H1 (cell line): Measurements from ENCODE around the gene SLC18A3. TPM values are rescaled to one million over a fixed set of nuclear protein-coding genes. Genes with fewer than 3 reads are reported as not detected.

ENCODE experiments used
- CTCF ChIA-PET: fragments of 300-600 bp; sonication (Branson Sonifier 250); formaldehyde crosslinking; loops from one replicate; lab custom pipeline; 2021; ENCODE audit not compliant: partially characterized antibody; lab: Charles Lee
- POLR2A ChIA-PET: fragments of 300-600 bp; sonication (Branson Sonifier 250); formaldehyde crosslinking; loops from one replicate; lab custom pipeline; 2021; ENCODE audit warnings: inconsistent platforms; ENCODE audit not compliant: partially characterized antibody; lab: Charles Lee
- DNase-seq, 2 experiments: peaks; one replicate each; pipeline versions ENCODE4 v3.0.0 to v3.0.0-alpha.2; 2010 to 2022; ENCODE audit warnings: low spot score in 2 of 2, low read depth in 1 of 2, mixed read lengths in 1 of 2
- FAIRE-seq: peaks from 2 replicates; lab custom pipeline; 2011; peaks lifted over from hg19 to GRCh38; lab: Jason Lieb, UNC
- H2AFZ ChIP-seq: 2 replicates; pipeline ENCODE4 v1.8.1; 2012; ENCODE audit warnings: low read length, inconsistent platforms
- H2AK5ac ChIP-seq: 2 replicates; pipeline ENCODE4 v1.6.1; 2013; ENCODE audit warnings: low read depth, low read length
- H2BK120ac ChIP-seq: replicated peaks from 2 replicates; pipeline ENCODE3; 2013; ENCODE audit warnings: low read depth, low read length, inconsistent platforms
- H2BK12ac ChIP-seq: 2 replicates; pipeline ENCODE4 v1.6.1; 2013; ENCODE audit warnings: low read depth, low read length
- H2BK15ac ChIP-seq: 2 replicates; pipeline ENCODE4 v1.6.1; 2013; ENCODE audit warnings: low read length
- H2BK20ac ChIP-seq: 2 replicates; pipeline ENCODE4 v1.6.1; 2013; ENCODE audit warnings: low read length
- H2BK5ac ChIP-seq: 2 replicates; pipeline ENCODE4 v1.6.1; 2013; ENCODE audit warnings: low read depth, low read length
- H3K14ac ChIP-seq: 2 replicates; pipeline ENCODE4 v1.6.1; 2013; ENCODE audit warnings: inconsistent platforms; ENCODE audit not compliant: insufficient read length
- H3K18ac ChIP-seq: 2 replicates; pipeline ENCODE4 v1.6.1; 2013; ENCODE audit warnings: low read length; ENCODE audit errors: extremely low read depth
- H3K23ac ChIP-seq: 2 replicates; pipeline ENCODE4 v1.6.1; 2013; ENCODE audit warnings: inconsistent platforms; ENCODE audit not compliant: insufficient read length
- H3K23me2 ChIP-seq: 2 replicates; pipeline ENCODE4 v1.6.1; 2013; ENCODE audit warnings: low read depth, low read length
- H3K27ac ChIP-seq: 2 replicates; pipeline ENCODE4 v1.6.1; 2011; ENCODE audit warnings: low read depth, low read length, inconsistent platforms
- H3K27me3 ChIP-seq, 4 experiments: replicated peaks in 1 of 4; 1 replicate in 1 of 4; 2 replicates in 3 of 4; pipeline versions ENCODE4 v1.6.1 to v1.8.1; 2011 to 2013; ENCODE audit warnings: low read length in 3 of 4, mild to moderate bottlenecking in 3 of 4, inconsistent platforms in 2 of 4, mixed read lengths in 2 of 4, moderate library complexity in 1 of 4; ENCODE audit not compliant: control insufficient read depth in 3 of 4, insufficient read depth in 3 of 4; ENCODE audit errors: extremely low read depth in 1 of 4
- H3K36me3 ChIP-seq, 4 experiments: 2 replicates each; pipeline versions ENCODE4 v1.6.1 to v1.8.1; 2011 to 2013; ENCODE audit warnings: mild to moderate bottlenecking in 4 of 4, low read length in 3 of 4, moderate library complexity in 2 of 4, control low read depth in 1 of 4, inconsistent platforms in 1 of 4; ENCODE audit not compliant: insufficient read depth in 4 of 4, control insufficient read depth in 2 of 4
- H3K4ac ChIP-seq: replicated peaks from 2 replicates; pipeline ENCODE3; 2013; ENCODE audit warnings: low read length, low read depth, mixed read lengths, inconsistent platforms; ENCODE audit not compliant: insufficient read length
- H3K4me1 ChIP-seq, 4 experiments: replicated peaks in 1 of 4; 1 replicate in 1 of 4; 2 replicates in 3 of 4; pipeline versions ENCODE4 v1.6.1 to v1.8.1; 2011 to 2013; ENCODE audit warnings: low read length in 3 of 4, inconsistent platforms in 2 of 4, mixed read lengths in 1 of 4; ENCODE audit not compliant: insufficient read depth in 4 of 4, control insufficient read depth in 3 of 4
- H3K4me2 ChIP-seq, 2 experiments: 2 replicates each; pipeline versions ENCODE4 v1.6.1 to v1.8.1; 2011 to 2013; ENCODE audit warnings: low read depth in 2 of 2, low read length in 2 of 2, control low read depth in 1 of 2, inconsistent platforms in 1 of 2, mild to moderate bottlenecking in 1 of 2; ENCODE audit not compliant: insufficient read depth in 1 of 2
- H3K4me3 ChIP-seq, 4 experiments: fragments of 200-600, 300-600 bp in 1 of 4; sonication (generic), shearing (Covaris generic), sonication (Bioruptor Twin) in 1 of 4; 2 replicates each; pipeline versions ENCODE4 v1.5.1 to v1.8.1; 2011 to 2016; ENCODE audit warnings: low read length in 4 of 4, low read depth in 3 of 4, control low read depth in 2 of 4, inconsistent platforms in 2 of 4, mild to moderate bottlenecking in 2 of 4, mixed read lengths in 1 of 4, moderate library complexity in 1 of 4; ENCODE audit not compliant: insufficient read depth in 2 of 4; ENCODE audit errors: extremely low read depth in 1 of 4
- H3K56ac ChIP-seq: replicated peaks from 2 replicates; pipeline ENCODE3; 2013; ENCODE audit warnings: low read depth, mild to moderate bottlenecking, mixed read lengths, low read length, inconsistent platforms; ENCODE audit not compliant: insufficient read length
- H3K79me1 ChIP-seq: 2 replicates; pipeline ENCODE4 v1.6.1; 2013; ENCODE audit warnings: low read depth, low read length, control low read depth
- H3K79me2 ChIP-seq, 2 experiments: 2 replicates each; pipeline versions ENCODE4 v1.6.1 to v1.8.1; 2012 to 2013; ENCODE audit warnings: low read length in 2 of 2, mild to moderate bottlenecking in 2 of 2, inconsistent platforms in 1 of 2; ENCODE audit not compliant: insufficient read depth in 2 of 2, control insufficient read depth in 1 of 2
- H3K9ac ChIP-seq, 4 experiments: replicated peaks in 1 of 4; 1 replicate in 1 of 4; 2 replicates in 3 of 4; pipeline versions ENCODE4 v1.6.1 to v1.8.1; 2011 to 2013; ENCODE audit warnings: low read depth in 3 of 4, low read length in 3 of 4, control low read depth in 2 of 4, mild to moderate bottlenecking in 2 of 4, moderate library complexity in 2 of 4, inconsistent platforms in 1 of 4; ENCODE audit errors: extremely low read depth in 1 of 4
- H3K9me3 ChIP-seq, 2 experiments: 2 replicates each; pipeline versions ENCODE4 v1.6.1 to v1.8.1; 2012 to 2013; ENCODE audit warnings: mild to moderate bottlenecking in 2 of 2, moderate library complexity in 2 of 2, control low read depth in 1 of 2, inconsistent platforms in 1 of 2, low read depth in 1 of 2, low read length in 1 of 2, mixed read lengths in 1 of 2; ENCODE audit not compliant: insufficient read depth in 2 of 2
- H4K20me1 ChIP-seq, 2 experiments: replicated peaks in 1 of 2; 2 replicates each; pipeline versions ENCODE3 to v1.8.1; 2011 to 2013; ENCODE audit warnings: inconsistent platforms in 2 of 2, low read length in 2 of 2, mild to moderate bottlenecking in 1 of 2; ENCODE audit not compliant: insufficient read depth in 2 of 2, control insufficient read depth in 1 of 2
- H4K5ac ChIP-seq: 2 replicates; pipeline ENCODE4 v1.6.1; 2013; ENCODE audit warnings: low read length, low read depth, mixed read lengths, inconsistent platforms; ENCODE audit not compliant: insufficient read length
- H4K8ac ChIP-seq: 2 replicates; pipeline ENCODE4 v1.8.0; 2013; ENCODE audit warnings: mild to moderate bottlenecking, moderate library complexity, low read length, inconsistent platforms; ENCODE audit not compliant: insufficient read depth; ENCODE audit errors: extremely low read depth
- H4K91ac ChIP-seq: replicated peaks from 2 replicates; pipeline ENCODE3; 2013; ENCODE audit warnings: low read length, mixed read lengths, inconsistent platforms; ENCODE audit not compliant: insufficient read length
- BCL11A ChIP-seq, 2 experiments: IDR thresholded peaks; one replicate each; pipeline ENCODE4 v1.6.1; 2011; ENCODE audit warnings: low read depth in 2 of 2, low read length in 2 of 2, mild to moderate bottlenecking in 2 of 2
- EP300 ChIP-seq, 2 experiments: IDR thresholded peaks; 1 replicate in 1 of 2; 2 replicates in 1 of 2; pipeline ENCODE4 v1.6.1; 2011 to 2012; ENCODE audit warnings: low read depth in 2 of 2, low read length in 2 of 2, mild to moderate bottlenecking in 2 of 2, borderline replicate concordance in 1 of 2, inconsistent platforms in 1 of 2, moderate library complexity in 1 of 2
- HDAC2 ChIP-seq, 2 experiments: fragments of 300-600 bp in 1 of 2; sonication (generic) in 1 of 2; IDR thresholded peaks; 2 replicates each; pipeline ENCODE4 v1.6.1; 2011 to 2012; ENCODE audit warnings: low read depth in 2 of 2, low read length in 2 of 2, mild to moderate bottlenecking in 2 of 2, moderate library complexity in 2 of 2, borderline replicate concordance in 1 of 2, inconsistent platforms in 1 of 2
- HDAC6 ChIP-seq: IDR thresholded peaks from one replicate; pipeline ENCODE4 v1.7.1; 2012; ENCODE audit warnings: low read depth, mild to moderate bottlenecking, inconsistent platforms, low read length, moderate library complexity
- KDM5A ChIP-seq: fragments of 200-600 bp; IDR thresholded peaks from 2 replicates; pipeline ENCODE4 v1.7.1; 2012; ENCODE audit warnings: mild to moderate bottlenecking, low read length, inconsistent platforms, mixed read lengths
- NANOG ChIP-seq: IDR thresholded peaks from 2 replicates; pipeline ENCODE4 v1.6.1; 2011; ENCODE audit warnings: low read length, low read depth, mild to moderate bottlenecking, inconsistent platforms; ENCODE audit not compliant: insufficient read depth, poor library complexity, severe bottlenecking
- POLR2A ChIP-seq, 2 experiments: IDR thresholded peaks; 1 replicate in 1 of 2; 2 replicates in 1 of 2; pipeline ENCODE4 v1.6.1; 2011; ENCODE audit warnings: low read depth in 2 of 2, low read length in 2 of 2, mild to moderate bottlenecking in 2 of 2; ENCODE audit errors: control extremely low read depth in 1 of 2
- POLR2AphosphoS5 ChIP-seq: IDR thresholded peaks from 2 replicates; pipeline ENCODE4 v1.6.1; 2011; ENCODE audit warnings: low read depth, low read length
- POU5F1 ChIP-seq: IDR thresholded peaks from 2 replicates; pipeline ENCODE4 v1.6.1; 2011; ENCODE audit warnings: low read depth, mild to moderate bottlenecking, low read length, moderate library complexity
- RNF2 ChIP-seq: fragments of 200-900, 300-1000 bp; sonication (generic); IDR thresholded peaks from 2 replicates; pipeline ENCODE4 v1.7.1; 2016; ENCODE audit warnings: borderline replicate concordance, low read depth, mild to moderate bottlenecking, antibody characterized with exemption, low read length; ENCODE audit not compliant: poor library complexity, severe bottlenecking; ENCODE audit errors: missing control alignments
- RXRA ChIP-seq: IDR thresholded peaks from 2 replicates; pipeline ENCODE4 v1.6.1; 2011; ENCODE audit warnings: low read depth, mild to moderate bottlenecking, low read length, moderate library complexity; ENCODE audit not compliant: insufficient read depth
- SIX5 ChIP-seq: IDR thresholded peaks from 2 replicates; pipeline ENCODE4 v1.6.1; 2011; ENCODE audit warnings: mild to moderate bottlenecking, low read depth, low read length
- SP2 ChIP-seq: IDR thresholded peaks from 2 replicates; pipeline ENCODE4 v1.6.1; 2012; ENCODE audit warnings: mild to moderate bottlenecking, low read length, inconsistent platforms
- WGBS, 2 experiments: shearing (Covaris generic) in 1 of 2; methylation state at CpG; one replicate each; pipeline versions ENCODE4 v1.1.6 to v1.1.7; 2013 to 2015; ENCODE audit warnings: low lambda C conversion rate in 2 of 2, mixed read lengths in 2 of 2, inconsistent platforms in 1 of 2, low coverage in 1 of 2, missing lambda C conversion rate in 1 of 2; ENCODE audit not compliant: insufficient replicate concordance in 2 of 2, insufficient coverage in 1 of 2, insufficient read length in 1 of 2; ENCODE audit errors: extremely low coverage in 1 of 2, missing lambda C conversion rate in 1 of 2; 5-methylcytosine and 5-hydroxymethylcytosine counted together
- polyA plus RNA-seq, 7 experiments: library from polyadenylated mRNA; depleted of rRNA in 3 of 7; stranded (reverse) in 5 of 7; unstranded in 2 of 7; fragments of >200 nt in 5 of 7; fragments of 200-250 nt in 2 of 7; gene quantifications; 1 replicate in 5 of 7; 2 replicates in 1 of 7; 4 replicates in 1 of 7; pipeline versions ENCODE4 v1.2.1 to v1.2.3, GENCODE V29; 2011 to 2013; ENCODE audit warnings: missing spikeins in 2 of 7, mixed read lengths in 2 of 7
- total RNA-seq: library from RNA; stranded (reverse); fragmentation: NEBNext Ultra II Directional; extraction: Animal tissue kit (Norgen Biotek cat#: 25700); gene quantifications from 2 replicates; pipeline ENCODE4 v1.2.1, GENCODE V29; 2021

The SLC18A3 gene
- total and polyA plus RNA-seq, 2 of the 8 experiments (the other 6 are each of a cell fraction or from before 2014, with no cell fraction given): 0.17 TPM; not detected in 1

- Histone ChIP-seq H4K20me1 (no peaks in the 10 kb centered on the region), H3K56ac (no peak overlapping the region), H3K36me3 (no peaks in the 10 kb centered on the region), H3K23me2 (no peaks in the 10 kb centered on the region), H3K4me1 (peaks cover 0 to 4% (median 1%) of the 10 kb centered on the region in 4 experiments; a peak in 1 of 7 replicates), H3K9me3 (no peaks in the 10 kb centered on the region), H3K27me3 (no peaks in the 10 kb centered on the region; a peak in 2 of 7 replicates), H2BK15ac (no peak overlapping the region), H2BK20ac (no peak overlapping the region), H4K8ac (no peak overlapping the region), H3K27ac (no peak overlapping the region), H2BK12ac (no peak overlapping the region), H3K79me2 (no peaks in the 10 kb centered on the region), H4K91ac (no peak overlapping the region), H3K14ac (no peak overlapping the region), H3K4ac (no peak overlapping the region), H3K18ac (no peak overlapping the region), H3K9ac (no peak overlapping the region), H2BK5ac (no peak overlapping the region), H3K23ac (no peak overlapping the region), H3K79me1 (0 out of 2 replicates have a peak, but pooled peaks cover 2% of the 10 kb centered on the region), H2AFZ (no peak overlapping the region), H2AK5ac (no peak overlapping the region), H4K5ac (no peak overlapping the region), H2BK120ac (no peak overlapping the region), H3K4me3 (no peak overlapping the region), H3K4me2 (no peak overlapping the region)
- no peak for DNase-seq
- POLR2A ChIA-PET: no interaction called here
- WGBS, 2 experiments: 93% methylated on average over 8 of the region's 8 CpGs; no CpG with 5 or more reads in 1 of the 2 experiments
- TF ChIP-seq SIX5 (no peak), NANOG (no peak), HDAC2 (IDR thresholded peaks at IDR 0.05; ENCODE audit: borderline replicate concordance in 1 of 2, low read depth in 2 of 2, low read length in 2 of 2) (no peak), HDAC6 (no peak), RXRA (no peak), POLR2A (IDR thresholded peaks at IDR 0.05; ENCODE audit: control extremely low read depth in 1 of 2, low read depth in 2 of 2, low read length in 2 of 2) (no peak), SP2 (no peak), POU5F1 (no peak), RNF2 (no peak), KDM5A (no peak), BCL11A (IDR thresholded peaks at IDR 0.05; ENCODE audit: low read depth in 2 of 2, low read length in 2 of 2) (no peak), EP300 (IDR thresholded peaks at IDR 0.05; ENCODE audit: borderline replicate concordance in 1 of 2, low read depth in 2 of 2, low read length in 2 of 2) (no peak), POLR2AphosphoS5 (no peak)
- CTCF ChIA-PET: interaction anchor here (1.0 to 2.6 kb wide), 10 partner anchors 12 to 118 kb away, joined by 3 to 13 read pairs (median 4); no protein-coding TSS in a partner anchor
- FAIRE-seq: no peak
Observed at GRCh38 chr10:49645417-49645816, 35.3 kb downstream of the SLC18A3 start.
